DMS79 treated with DMSO at 0.1 percent for 48 hours (cell line): ENCODE results near the gene LHPP.
"Not testable (repeated sequence)": the region's sequence is repeated elsewhere in the genome, so short reads cannot be mapped to it uniquely, and the experiment has no call there.

ENCODE experiments used
- DNase-seq: peaks from one replicate; lab custom pipeline; 2025; lab: John Stamatoyannopoulos, UW

Gene LHPP

DNA sequence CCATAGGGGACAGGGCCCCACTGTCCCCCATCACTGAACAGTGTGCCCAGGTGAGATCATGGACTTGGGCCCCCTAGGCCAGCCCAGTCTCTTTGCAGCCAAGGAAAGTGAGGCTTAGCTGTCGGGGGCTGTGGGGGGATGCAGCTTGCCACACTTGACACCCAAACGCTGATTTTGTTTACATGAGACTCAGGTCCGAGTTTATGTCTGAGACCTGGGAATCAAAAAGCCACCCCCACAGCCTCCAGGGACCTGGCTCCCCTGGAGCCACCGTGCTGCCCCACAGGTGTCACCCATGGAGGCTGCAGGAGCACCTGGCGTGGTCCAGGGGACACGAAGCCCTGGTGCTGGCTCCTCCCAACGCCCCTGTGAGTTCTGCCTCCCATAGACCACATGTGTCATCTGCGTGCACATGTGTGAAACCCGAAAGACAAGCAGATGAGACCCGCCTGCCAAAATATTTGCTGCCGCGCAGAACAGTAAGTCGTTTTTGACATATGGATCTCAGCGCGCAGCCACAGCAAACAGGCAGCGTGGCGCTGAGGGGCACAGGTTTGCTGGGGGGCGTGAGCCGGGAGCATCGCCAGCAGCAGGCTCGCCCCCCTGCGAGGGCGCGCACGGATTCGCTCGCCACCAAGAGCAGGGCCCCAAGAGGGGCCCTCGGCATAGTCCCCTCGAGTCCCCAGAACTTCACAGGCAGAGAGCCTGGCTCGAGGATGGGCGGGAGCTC lies 112.3 kb downstream of the LHPP start:
- DNase-seq = no peak

GRCh38 chr10:124574456-124575070 lies 112.9 kb downstream of the LHPP start:
- no peak for DNase-seq

- no peak for DNase-seq
Measured at GRCh38 chr10:124575107-124576035, 113.7 kb downstream of the LHPP start.

DNA sequence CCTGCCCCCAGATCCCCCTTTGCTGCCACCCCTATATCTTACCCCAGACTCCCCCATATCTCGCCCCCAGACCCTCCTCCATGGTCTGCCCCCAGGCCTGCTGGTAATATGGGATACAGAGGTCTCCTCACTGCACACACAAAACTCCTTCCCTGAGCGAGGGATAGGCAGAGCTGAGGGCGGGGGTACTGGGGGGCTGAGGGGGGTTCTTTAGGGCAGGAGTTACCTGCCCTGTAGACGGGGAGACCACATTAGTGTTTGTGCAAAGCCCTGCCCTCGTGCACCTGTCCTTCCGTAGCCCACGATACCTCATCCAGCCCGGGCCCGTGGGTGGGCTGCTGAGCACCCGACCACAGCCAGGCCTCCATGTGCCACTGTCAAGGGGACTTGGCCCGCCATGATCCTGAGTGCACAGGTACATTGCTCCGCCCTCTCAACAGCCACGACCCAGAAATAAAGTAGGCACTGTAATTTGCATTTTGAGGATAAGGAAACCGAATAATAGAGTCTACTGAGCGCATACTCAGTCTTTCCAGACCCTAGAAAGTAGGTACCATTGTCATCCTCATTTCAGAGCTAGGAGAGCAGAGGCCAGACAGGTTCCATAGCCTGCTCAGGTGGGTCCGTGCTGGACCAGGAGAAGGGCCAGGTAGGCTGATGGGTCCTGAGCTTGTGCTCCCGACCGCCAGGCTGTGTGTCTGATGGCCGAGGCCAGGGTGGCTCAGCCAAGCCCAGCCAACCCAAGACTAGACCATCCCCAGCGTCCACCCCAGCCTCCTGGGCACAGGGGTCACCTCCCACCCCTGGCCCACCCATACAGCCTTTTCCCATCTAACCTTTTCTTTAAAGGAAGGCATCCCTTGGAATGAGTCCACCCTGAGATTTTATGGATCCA lies 115.2 kb downstream of the LHPP start:
- DNase-seq = no peak

GRCh38 chr10:124577651-124578050 lies 116.0 kb downstream of the LHPP start:
- no peak for DNase-seq

GRCh38 chr10:124578231-124579010 lies 116.8 kb downstream of the LHPP start:
- no peak for DNase-seq

DNA sequence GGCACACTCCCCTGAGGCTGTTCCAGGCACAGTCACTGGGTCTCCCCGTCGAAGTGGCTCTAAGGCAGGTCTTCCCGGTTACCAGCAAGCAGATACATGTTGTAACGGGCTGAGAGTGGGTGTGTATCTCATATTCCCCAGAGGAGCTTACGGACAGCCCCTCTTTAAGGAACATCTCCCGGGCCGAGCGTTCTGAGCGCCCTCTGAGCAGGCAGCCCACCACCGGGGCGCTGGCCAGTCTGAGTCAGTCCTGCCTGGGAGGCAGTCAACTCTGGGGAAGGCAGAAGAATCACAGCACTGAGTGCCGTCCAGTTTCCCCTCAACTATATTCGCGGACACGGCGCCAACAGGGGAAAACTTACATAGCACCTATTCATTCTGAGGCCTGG lies 117.4 kb downstream of the LHPP start:
- DNase-seq = no peak

GRCh38 chr10:124586142-124586541 lies 124.5 kb downstream of the LHPP start:
- DNase-seq = no peak

GRCh38 chr10:124587811-124588211 lies 126.2 kb downstream of the LHPP start:
- DNase-seq = no peak

GRCh38 chr10:124588341-124588735 lies 126.7 kb downstream of the LHPP start:
- DNase-seq = not testable (repeated sequence)

DNA sequence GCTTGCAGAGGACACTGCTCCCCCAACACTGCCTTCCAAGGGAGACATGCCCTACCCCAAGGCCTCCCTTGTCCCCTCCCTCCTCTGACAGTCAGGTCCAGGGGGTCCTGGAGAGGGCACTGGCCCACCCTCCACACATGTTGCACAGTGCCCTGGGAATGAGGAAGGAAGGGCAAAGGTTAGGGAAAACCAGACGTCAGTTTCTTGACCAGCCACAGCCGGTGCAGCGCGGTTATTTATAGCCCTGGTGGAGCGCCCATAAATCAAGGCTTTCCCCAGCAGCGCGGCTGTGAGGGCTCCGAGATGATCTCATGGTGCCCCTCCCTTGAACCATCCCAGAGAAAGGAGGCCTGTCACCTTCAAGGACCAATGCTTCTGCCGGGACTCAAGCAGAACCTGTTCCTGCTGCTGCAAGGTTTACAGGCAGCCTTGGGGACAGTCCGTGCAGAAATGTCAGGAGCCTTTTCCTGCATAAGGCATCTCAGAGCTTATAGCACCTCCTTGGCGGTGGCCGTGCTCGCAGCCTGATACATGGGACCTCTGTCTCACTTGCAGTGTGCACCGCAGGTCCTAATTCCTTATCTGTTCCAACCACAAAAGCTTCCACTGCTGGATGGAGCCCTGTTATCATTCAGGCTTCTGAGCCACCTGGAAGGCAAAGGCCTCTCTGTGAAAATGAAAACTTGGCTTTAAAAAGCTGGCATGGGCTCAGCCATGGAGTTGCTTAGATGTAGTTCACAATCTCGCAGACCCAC lies 127.3 kb downstream of the LHPP start:
- peak; percentile 40 for DNase-seq

GRCh38 chr10:124589491-124590041 lies 127.9 kb downstream of the LHPP start:
- peak; percentile 43 for DNase-seq

DNA sequence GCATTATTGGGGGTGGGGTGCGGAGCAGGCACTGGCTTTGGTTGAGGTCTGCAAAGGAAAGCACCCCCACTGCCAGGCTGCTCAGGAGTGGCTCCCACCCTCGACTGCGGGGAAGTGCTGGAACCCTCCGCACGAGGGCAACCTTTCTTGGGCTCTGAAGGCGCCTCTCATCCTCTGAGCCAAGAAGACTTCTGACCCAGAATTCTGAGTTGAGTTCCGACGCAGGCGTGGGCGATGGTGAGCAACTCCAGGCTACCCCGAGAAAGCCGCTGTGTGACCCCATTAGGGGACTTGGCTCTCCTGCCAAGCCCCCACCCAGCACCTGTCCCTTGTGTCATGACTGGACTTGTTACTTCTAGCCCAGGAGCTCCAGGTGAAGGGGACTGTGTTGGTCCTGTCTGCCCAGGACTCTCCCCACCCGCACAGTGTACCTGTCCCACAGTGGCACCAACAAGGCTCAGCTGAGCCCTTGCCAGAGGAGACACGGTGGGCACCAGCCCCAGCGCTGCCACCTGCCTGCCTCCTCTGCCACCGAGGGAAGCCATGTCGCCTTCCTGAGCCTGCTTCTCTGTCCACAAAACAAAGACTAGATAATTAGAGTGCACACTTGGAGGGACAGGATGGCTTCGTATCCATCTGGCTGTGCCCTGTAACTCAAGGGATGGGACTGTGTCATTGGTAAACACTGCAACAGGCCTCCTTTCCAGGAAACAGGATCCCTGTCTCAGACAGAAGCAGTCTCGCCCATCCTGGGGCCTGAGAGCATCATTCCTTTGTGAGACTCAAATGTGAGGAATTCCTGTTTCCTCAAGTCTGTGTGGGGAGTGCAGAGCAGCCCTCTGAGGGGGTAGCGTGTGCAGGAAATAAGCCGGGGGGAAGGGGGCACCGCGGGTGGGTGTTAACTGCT lies 128.8 kb downstream of the LHPP start:
- peak; percentile 16 for DNase-seq

- DNase-seq = no peak
Measured at GRCh38 chr10:124591123-124591495, 129.5 kb downstream of the LHPP start.

DNA sequence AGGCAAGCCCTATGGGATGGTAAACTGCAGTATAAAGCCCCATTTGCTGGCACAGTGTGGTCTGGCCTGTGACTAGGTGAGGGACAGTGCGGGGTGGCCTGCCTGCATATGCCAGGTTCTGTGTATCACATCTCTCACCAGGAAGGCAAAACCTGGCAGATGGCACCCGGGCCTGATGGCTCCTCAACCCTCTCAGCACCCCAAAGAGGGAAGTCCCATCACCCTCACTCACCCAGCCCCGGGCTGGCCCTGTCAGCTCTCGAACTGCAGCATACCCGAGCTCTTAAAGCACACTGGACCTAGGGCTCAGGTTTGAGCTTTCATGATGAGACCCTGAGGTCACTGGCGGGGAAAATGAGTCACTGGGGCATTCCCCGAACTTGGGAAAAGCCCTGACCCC lies 130.5 kb downstream of the LHPP start:
- DNase-seq = no peak

- no peak for DNase-seq
Measured at GRCh38 chr10:124592736-124593430, 131.3 kb downstream of the LHPP start.

DNA sequence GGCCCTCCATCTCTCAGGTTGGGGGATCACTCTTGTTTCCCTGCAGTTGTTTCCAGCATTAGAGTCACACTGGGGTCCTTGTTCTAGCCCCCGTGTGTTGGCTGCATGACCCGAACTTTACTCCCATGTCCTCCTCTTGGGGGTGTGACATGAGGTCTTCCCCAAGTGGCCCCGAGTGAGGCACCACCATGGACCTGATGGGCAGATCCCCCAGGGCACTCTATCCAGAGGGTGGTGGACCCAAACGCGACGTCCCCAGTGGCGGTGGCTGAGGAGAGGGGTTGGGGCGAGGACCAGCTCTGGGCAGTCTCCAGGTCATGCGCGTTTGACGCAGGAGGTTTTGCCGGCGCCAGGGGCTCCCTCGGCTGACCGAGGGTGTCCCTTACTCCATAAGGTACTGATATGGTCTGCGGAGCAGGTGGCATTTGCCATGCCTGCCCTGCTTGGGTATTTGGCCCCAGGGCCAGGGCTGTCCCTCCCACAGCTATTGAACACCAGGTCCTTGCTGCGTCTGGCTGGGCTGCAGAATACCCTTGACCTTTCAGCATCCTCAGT lies 131.9 kb downstream of the LHPP start:
- DNase-seq = no peak

GRCh38 chr10:124594240-124594639 lies 132.6 kb downstream of the LHPP start:
- no peak for DNase-seq
